IPS-20b (cell line): Measurements from ENCODE around the gene CCDC144A.
"Not testable (repeated sequence)": the region's sequence is repeated elsewhere in the genome, so short reads cannot be mapped to it uniquely, and the experiment has no call there.

Experiments
- H3K27ac ChIP-seq: one replicate; pipeline ENCODE4 v1.5.1; 2013; ENCODE audit warnings: low read length
- H3K27me3 ChIP-seq: 2 replicates; pipeline ENCODE4 v1.6.1; 2013; ENCODE audit warnings: mild to moderate bottlenecking, low read length, inconsistent platforms; ENCODE audit not compliant: insufficient read depth
- H3K36me3 ChIP-seq: 2 replicates; pipeline ENCODE4 v1.6.1; 2013; ENCODE audit warnings: low read depth, mild to moderate bottlenecking, inconsistent platforms, low read length, moderate library complexity; ENCODE audit not compliant: insufficient read depth
- H3K4me1 ChIP-seq: 2 replicates; pipeline ENCODE4 v1.6.1; 2013; ENCODE audit warnings: mild to moderate bottlenecking, control low read depth, inconsistent platforms, low read length, moderate library complexity; ENCODE audit not compliant: insufficient read depth
- H3K4me3 ChIP-seq: 2 replicates; pipeline ENCODE4 v1.5.1; 2013; ENCODE audit warnings: mild to moderate bottlenecking, low read length, inconsistent platforms
- H3K9ac ChIP-seq: 2 replicates; pipeline ENCODE4 v1.6.1; 2013; ENCODE audit warnings: low read depth, mild to moderate bottlenecking, inconsistent platforms, low read length, moderate library complexity
- H3K9me3 ChIP-seq: 2 replicates; pipeline ENCODE4 v1.6.1; 2013; ENCODE audit warnings: mild to moderate bottlenecking, low read depth, low read length, inconsistent platforms; ENCODE audit not compliant: insufficient read depth

Gene CCDC144A

DNA sequence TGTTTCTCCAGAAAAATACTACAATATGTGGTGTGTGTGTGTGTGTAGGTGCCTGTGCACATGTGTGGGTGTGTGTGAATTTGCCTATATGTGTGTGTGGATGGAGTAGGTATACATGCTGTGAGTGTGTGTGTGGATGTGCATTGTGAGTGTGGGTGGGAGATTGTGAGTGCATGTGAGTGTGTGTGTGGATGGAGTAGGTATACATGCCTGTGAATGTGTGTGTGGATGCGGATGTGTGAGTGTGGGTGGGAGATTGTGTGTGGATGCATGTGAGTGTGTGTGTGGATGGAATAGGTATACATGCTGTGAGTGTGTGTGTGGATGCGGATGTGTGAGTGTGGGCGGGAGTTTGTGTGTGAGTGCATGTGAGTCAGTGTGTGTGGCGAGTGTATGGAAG is 116.6 kb downstream of the CCDC144A start:
- not testable (repeated sequence) for H3K4me3 ChIP-seq, H3K4me1 ChIP-seq, H3K27ac ChIP-seq, H3K9ac ChIP-seq, H3K27me3 ChIP-seq, H3K9me3 ChIP-seq, H3K36me3 ChIP-seq

DNA sequence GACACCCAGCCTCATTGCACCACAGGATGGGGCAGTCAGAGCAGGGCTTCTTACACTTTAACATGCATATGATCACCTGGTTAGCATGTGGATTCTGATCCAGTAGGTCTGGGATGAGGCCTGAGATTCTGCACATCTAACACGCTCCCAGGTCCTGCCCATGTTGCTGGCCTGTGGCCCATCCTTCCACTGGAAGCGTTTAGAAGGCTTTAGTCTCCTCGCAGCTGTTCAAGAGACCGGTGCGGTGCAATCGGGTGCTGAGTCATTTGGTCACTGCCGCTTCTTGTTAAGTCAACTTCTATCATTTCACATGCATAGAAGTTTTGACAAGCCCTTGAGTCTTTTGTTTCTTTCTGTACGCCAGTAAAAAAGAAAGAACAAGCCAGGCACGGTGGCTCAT is 117.6 kb downstream of the CCDC144A start:
- H3K9ac ChIP-seq, H3K4me3 ChIP-seq, H3K27me3 ChIP-seq, H3K27ac ChIP-seq, H3K4me1 ChIP-seq, H3K36me3 ChIP-seq, H3K9me3 ChIP-seq: not testable (repeated sequence)

DNA sequence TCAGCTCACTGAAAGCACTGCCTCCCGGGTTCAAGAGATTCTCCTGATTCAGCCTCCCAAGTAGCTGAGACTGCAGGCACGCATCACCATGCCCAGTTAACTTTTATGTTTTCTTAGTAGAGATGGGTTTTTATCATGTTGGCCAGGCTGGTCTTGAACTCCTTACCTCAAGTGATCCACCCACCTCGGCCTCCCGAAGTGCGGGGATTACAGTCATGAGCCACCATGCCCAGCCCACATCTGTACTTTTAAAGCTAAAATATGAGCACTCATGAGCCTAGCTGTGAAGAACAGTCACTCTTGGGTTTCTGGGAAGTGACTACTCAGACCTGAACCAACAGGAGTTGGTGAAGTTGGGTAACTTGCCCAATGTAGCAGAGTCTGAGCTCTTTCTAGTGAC is 120.2 kb downstream of the CCDC144A start:
- not testable (repeated sequence) for H3K9me3 ChIP-seq, H3K36me3 ChIP-seq, H3K27ac ChIP-seq, H3K9ac ChIP-seq, H3K27me3 ChIP-seq, H3K4me1 ChIP-seq, H3K4me3 ChIP-seq

DNA sequence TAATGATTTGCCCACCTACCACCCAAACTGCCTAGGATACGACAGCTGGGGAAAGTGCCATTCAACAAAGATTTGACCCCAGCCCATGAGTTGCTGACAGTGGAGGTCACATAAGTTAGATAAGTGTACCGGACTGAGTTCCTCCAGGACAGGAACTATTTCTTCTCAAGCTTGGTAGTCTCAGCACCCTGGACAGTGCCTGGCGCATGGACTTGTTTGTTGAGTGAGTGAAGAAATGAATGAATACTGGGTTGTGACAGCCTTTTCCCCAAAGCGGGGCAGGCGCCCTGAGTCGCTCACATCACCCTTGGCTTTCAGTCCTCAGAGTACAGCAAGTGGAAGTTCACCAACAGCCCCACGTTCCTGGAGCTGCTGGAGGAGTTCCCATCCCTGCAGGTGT is 122.1 kb downstream of the CCDC144A start:
- H3K27ac ChIP-seq, H3K27me3 ChIP-seq, H3K4me1 ChIP-seq, H3K9me3 ChIP-seq, H3K9ac ChIP-seq, H3K4me3 ChIP-seq, H3K36me3 ChIP-seq: not testable (repeated sequence)

DNA sequence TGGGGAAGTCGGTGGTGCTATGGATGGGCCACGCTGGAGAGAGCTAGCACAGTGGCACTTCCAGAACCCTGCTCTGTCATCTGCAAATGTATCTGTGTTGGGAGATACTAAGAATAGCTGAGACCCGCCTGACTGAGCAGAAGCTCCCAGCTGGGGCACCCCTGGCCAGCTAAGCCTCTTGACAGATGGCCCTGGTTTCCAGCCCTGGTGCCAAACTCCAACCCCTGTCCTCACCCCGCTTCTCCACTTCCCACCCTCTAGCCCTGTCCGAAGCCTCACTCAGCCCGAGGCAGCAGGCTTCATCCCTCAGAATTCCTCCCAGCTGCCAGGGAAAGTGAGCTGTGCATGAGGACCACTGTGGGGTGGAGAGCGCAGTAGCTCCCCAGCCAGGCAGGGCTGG is 124.4 kb downstream of the CCDC144A start:
- H3K27ac ChIP-seq: no peak overlapping the region
- no peak overlapping the region for H3K4me3 ChIP-seq
- H3K36me3 ChIP-seq: no peaks in the 10 kb centered on the region
- H3K4me1 ChIP-seq: no peaks in the 10 kb centered on the region
- H3K27me3 ChIP-seq: no peaks in the 10 kb centered on the region
- H3K9me3 ChIP-seq: no peaks in the 10 kb centered on the region
- no peak overlapping the region for H3K9ac ChIP-seq

DNA sequence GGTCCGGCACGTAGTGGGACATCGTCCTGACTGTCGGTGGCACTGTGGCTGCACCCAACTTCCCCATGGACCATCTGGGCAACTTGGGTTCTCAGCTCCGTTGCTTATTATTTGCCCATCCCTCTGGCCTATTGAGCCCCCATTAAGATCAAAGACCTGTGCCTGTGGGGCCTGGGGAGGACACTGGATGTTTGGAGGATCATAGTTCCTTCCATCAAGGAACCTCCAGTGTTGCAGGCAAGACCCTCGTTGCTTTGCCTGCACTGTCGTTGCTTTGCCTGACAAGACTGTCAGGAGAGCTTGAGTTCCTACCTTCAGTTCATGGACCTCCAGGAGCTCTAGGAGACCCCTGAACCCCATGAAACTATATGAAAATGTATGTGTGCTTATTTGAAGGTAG is 127.2 kb downstream of the CCDC144A start:
- no peak overlapping the region for H3K27ac ChIP-seq
- no peaks in the 10 kb centered on the region for H3K36me3 ChIP-seq
- no peak overlapping the region for H3K4me3 ChIP-seq
- no peaks in the 10 kb centered on the region for H3K9me3 ChIP-seq
- peaks cover 5% of the 10 kb centered on the region; the same call in 1 of the 2 replicates for H3K4me1 ChIP-seq
- no peaks in the 10 kb centered on the region; the same call in 1 of the 2 replicates for H3K27me3 ChIP-seq
- H3K9ac ChIP-seq: no peak overlapping the region

DNA sequence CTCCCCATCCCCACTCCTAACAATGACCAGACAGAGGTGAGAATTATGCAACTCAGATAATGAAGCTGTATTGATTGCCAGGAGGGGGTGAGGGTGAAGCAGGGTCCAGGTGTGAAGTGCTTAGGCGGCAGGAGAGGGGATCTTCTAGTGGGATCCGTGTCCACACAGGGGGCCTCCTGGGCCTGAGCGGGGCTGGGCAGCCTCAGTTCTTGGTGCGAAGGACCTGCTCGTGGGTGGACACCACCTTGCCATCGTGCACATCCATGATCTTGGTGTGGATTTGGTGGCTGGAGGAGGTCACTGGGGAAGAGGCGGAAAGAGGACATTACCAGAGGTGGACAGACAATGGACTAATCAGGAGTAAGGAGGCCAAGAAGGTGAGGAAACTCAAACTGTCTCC is 127.9 kb downstream of the CCDC144A start:
- not testable (repeated sequence) for H3K27me3 ChIP-seq, H3K9me3 ChIP-seq, H3K36me3 ChIP-seq, H3K27ac ChIP-seq, H3K4me3 ChIP-seq, H3K9ac ChIP-seq, H3K4me1 ChIP-seq

DNA sequence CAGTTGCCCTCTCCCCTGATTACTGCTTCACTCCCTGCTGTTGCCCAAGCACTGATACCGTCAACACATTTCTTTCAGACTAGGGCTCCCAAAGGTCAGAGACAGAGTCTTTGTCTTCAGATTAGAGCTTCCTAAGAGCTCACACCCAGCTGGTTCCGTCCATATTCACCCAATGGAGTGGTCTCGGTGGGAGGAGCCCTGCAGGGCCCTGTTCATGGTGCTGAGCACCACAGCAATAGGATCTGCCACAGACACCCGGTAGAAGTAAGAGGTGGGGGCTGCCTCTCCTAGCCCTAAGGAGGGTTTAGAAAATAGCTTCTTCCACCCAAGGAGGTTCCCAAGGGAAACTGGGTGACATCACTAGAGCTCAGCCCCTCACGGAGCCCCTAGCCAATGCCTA is 128.3 kb downstream of the CCDC144A start:
- no peaks in the 10 kb centered on the region; the same call in 1 of the 2 replicates for H3K27me3 ChIP-seq
- H3K9ac ChIP-seq: no peak overlapping the region
- no peaks in the 10 kb centered on the region for H3K36me3 ChIP-seq
- no peak overlapping the region for H3K27ac ChIP-seq
- H3K4me3 ChIP-seq: no peak overlapping the region
- H3K9me3 ChIP-seq: no peaks in the 10 kb centered on the region
- peaks cover 5% of the 10 kb centered on the region; the same call in 1 of the 2 replicates for H3K4me1 ChIP-seq

DNA sequence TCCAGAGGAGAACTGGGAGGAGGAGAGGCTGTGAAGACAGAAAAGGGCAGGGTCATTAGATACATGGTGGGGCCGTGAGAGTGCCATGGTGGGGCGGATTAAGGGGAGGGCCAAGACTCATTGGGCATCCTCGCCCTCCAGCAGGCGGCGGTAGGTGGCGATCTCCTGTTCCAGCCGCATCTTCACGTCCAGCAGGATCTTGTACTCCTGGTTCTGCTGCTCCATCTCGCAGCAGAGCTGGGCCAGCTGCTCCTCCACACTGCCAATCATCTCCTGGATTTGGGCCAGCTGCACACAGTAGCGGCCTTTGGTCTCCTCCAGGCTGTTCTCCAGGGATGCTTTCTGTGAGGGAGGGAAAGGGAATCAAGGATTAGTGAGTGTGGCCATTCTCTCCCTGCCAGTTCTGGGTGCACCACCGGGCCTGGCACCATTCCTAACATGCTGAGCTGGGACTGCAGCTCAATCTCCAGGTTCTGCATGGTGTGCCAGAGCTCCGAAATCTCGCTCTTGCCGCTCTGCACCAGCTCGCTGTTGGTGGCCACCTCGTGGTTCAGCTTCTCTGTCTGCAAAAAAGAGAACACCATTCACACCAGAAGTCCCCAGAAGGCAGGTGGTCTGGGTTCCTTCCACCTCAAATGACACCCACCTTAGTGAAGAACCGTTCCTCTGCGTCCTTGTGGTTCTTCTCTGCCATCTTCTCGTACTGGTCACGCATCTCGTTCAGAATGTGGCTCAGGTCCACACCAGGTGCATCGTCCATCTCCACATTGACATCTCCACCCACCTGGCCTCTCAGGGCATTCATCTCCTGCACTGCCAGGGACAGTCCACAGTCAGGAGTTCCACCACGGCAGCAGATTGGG is 129.0 kb downstream of the CCDC144A start:
- H3K4me3 ChIP-seq: no peak overlapping the region
- H3K9ac ChIP-seq: no peak overlapping the region
- no peaks in the 10 kb centered on the region for H3K36me3 ChIP-seq
- no peaks in the 10 kb centered on the region; the same call in 1 of the 2 replicates for H3K27me3 ChIP-seq
- peaks cover 5% of the 10 kb centered on the region; the same call in 1 of the 2 replicates for H3K4me1 ChIP-seq
- H3K9me3 ChIP-seq: no peaks in the 10 kb centered on the region
- no peak overlapping the region for H3K27ac ChIP-seq

DNA sequence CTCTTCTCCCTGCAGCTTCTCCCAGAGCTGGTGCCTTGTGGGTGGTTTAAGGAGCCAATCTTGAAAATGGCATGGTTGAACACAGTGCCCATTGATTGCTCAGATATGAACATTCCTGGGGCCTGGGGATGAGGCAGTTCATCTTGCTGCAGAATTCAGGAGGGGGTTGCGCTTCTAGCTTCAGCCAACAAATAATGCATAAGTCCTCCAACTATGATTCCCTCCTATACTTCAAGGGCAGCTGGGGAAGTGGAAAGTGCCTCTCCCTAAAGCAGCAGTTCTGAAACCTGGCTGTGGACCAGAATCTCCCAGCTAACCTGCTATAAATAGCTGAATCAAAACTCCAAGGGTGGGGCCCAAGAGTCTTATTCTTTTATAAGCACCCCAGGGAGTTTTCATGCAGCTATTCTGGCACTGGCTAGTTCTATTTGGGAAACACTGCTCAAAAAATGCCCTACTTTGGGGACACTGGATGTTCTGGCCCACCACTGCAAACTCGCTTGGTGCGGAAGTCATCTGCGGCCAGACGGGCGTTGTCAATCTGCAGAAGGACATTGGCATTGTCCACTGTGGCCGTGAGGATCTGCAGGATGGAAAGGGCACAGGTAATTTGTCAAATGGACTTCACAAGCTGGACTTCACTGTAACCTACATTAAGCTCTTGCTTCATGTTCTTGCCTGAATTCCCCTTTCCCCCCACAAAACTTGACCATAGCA is 130.3 kb downstream of the CCDC144A start:
- H3K4me3 ChIP-seq: no peak overlapping the region
- H3K9ac ChIP-seq: no peak overlapping the region
- no peak overlapping the region for H3K27ac ChIP-seq
- peaks cover 5% of the 10 kb centered on the region; the same call in 1 of the 2 replicates for H3K4me1 ChIP-seq
- H3K27me3 ChIP-seq: no peaks in the 10 kb centered on the region; the same call in 1 of the 2 replicates
- H3K9me3 ChIP-seq: no peaks in the 10 kb centered on the region
- H3K36me3 ChIP-seq: no peaks in the 10 kb centered on the region

DNA sequence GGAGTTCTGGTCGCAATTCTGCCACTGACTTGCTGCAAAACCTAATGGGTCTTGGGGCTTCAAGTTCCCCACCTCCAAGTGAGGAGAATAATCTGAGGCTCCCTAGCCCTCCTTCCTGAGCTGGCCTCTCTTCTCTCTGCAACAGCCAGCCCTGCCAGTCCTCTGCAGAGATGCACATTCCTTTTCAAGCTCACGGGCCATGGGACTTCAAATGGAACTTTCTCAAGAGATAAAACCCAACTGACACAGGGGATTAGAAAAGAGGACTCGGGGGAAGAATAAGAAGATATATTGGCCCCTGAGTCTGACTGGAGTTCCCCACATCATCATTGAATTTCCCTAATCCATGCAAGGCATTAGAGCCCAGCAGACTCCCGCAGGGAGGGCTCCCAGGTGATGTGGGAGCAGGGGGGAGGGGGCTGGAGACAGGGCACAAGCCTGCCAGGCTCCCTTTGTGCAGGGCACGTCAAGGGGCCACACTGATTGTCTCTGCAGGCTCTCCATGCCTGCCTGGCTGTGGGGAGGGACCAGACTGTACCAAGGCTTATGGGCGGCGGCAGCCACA is 131.0 kb downstream of the CCDC144A start:
- Histone ChIP-seq H3K4me1 (peaks cover 5% of the 10 kb centered on the region; the same call in 1 of the 2 replicates), H3K9ac (no peak overlapping the region), H3K27me3 (no peaks in the 10 kb centered on the region; the same call in 1 of the 2 replicates), H3K36me3 (no peaks in the 10 kb centered on the region), H3K9me3 (no peaks in the 10 kb centered on the region), H3K27ac (no peak overlapping the region), H3K4me3 (no peak overlapping the region)

DNA sequence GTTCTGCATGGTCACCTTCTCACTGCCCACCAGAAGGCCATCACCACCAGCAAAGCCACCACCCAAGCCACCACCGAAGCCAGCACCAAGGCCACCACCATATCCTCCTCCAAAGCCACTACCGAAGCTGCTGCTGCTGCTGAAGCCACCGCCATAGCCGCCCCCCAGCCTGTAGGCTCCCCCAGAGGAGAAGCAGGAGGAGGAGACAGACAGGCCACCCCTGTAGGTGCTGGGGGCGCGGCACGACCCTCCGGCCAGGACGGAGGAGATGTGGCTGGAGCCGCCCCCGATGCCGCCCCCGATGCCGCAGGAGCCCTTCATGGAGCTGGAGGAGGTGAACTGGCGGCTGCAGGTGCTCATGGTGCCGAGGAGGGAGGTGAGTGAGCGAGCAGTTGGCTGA is 132.1 kb downstream of the CCDC144A start:
- H3K27ac ChIP-seq, H3K4me1 ChIP-seq, H3K4me3 ChIP-seq, H3K9me3 ChIP-seq, H3K9ac ChIP-seq, H3K36me3 ChIP-seq, H3K27me3 ChIP-seq: not testable (repeated sequence)
